ENCODE data around the gene FGF22.
"Not testable (repeated sequence)": the region's sequence is repeated elsewhere in the genome, so short reads cannot be mapped to it uniquely, and the experiment has no call there.

FGF22 gene

DNA sequence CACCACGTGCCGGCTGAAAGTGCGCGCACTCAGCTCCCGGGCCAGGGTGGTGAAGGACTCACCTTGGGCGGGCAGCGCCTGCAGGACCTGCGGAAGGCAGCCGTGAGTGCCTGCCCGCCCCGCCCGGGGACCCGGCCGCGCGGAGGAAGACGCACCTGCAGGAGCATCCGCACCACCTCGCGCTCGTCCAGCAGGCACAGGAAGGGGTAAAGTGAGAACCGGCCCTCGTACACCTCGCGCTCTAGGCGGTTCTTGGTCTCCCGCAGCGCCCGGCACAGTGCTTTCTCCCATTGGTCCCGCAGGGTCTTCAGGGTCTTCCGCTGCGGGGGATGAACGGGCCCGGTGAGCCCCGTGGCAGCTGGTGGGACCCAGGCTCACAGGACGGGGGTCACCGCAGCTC, 17.0 kb upstream of the FGF22 start:
- DNase-seq (ENCODE audit: low read depth), result no peak

DNA sequence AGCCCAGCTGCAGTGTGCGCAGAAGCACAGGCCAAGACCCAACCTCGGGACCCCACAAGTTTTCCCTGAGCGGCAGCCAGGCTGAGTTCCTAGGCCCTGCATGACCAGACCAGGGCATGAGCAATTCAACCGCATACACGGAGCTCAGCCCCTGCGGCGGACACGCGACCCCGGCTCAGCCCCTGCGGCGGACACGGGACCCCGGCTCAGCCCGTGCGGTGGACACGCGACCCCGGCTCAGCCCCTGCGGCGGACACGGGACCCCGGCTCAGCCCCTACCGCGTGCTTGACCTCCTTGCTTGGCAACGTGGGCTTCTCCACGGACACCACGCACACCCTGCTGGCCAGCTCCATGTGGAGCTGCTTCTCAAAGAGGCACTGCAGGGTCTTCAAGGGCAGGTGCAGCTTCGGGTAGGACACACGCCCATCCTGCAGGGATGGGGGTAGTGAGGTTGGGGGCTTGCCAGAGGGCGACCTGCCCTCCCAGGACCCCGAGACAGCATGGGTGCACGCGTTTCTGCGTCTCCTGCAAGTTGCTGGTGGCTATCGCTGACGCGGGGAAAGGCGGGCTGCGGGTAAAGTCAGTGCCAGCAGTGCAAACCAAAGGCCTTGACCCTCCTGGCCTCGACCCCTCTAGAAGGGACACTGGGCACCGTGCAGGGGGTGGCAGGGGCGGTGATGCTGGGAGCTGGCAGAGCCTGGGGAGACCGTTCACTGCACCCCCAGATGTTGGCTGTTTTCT, 16.3 kb upstream of the FGF22 start:
- no peak for DNase-seq (ENCODE audit: low read depth)

DNA sequence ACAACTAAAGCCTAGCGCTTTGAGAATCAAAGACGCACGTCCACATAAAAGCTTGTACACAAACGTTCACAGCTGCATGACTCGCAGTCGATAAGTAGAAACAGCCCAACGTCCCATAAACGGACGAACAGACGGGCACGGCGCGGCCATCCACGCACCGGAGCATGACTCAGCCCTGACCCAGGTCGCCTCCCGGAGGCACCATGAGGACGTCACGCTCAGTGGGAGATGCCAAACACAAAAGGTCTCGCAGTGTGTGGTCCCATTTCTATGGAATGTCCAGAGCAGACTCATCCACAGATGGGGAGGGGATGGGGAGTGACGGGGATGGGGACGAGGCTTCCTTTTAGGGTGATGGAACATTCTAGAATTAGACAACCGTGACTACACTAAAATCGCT, 15.7 kb upstream of the FGF22 start:
- DNase-seq (ENCODE audit: low read depth), result no peak

DNA sequence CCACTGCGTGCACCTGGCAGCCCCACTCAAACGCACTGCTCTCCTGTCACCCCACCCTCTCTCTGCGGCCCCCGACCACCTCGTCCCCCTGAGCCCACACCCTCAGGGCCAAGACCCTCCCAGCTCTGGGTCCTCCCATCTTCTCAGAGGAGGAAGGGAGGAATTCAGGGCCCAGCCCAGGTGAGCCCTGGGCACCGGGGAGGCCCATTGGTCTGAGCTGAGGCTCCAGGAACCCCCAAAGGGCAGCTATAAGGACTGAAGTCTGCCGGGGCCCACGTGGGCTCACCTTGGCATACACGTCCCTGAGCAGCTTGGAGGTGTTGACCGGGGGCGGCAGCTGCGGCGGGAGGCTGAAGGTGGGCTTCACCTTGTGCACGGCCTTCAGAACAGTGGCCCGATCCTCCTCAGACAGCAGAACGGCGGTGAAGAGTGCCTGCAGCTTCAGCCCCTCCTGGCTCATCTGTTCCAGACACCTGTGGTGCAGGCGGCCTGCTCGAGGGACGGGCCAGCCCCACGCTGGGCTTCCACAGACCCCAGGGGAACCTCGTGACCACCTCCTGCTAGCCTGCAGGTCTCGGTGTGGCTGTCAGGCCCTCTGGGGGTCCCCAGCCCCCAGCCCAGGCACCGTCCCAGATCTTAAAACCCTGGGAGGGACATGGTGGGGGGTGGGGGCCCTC, 15.1 kb upstream of the FGF22 start:
- DNase-seq (ENCODE audit: low read depth), result no peak

DNA sequence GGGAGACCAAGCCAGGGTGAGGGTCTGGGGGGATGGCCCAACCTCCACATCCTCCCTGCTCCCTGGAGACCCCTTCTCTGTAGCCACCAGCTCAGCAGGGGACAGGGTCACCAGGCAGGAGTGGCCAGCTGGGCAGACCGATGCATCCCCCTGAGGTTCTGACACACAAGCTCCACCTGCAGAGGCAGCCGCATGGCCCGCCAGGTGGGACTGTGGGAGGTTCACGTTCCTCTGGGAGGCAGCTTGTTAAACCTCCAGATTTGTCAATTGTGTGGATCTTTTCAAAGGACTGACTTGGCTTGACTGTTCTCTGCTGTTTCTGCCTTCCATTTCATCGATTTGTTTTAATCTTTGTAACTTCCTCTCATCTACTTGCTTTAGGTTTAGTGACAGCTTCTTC, 14.4 kb upstream of the FGF22 start:
- DNase-seq (ENCODE audit: low read depth), result no peak

DNA sequence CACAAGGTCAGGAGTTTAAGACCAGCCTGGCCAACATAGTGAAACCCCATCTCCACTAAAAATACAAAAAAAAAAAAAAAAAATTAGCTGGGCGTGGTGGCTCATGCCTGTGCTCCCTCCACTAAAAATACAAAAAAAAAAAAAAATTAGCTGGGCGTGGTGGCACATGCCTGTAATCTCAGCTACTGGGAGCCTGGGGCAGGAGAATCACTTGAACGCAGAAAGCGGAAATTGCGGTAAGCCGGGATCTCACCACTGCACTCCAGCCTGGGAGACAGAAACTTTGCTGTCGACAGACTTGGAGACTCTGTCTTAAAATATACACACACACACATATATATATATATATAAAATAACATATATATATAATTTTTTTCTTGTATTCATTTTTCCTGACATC, 13.1 kb upstream of the FGF22 start:
- DNase-seq (ENCODE audit: low read depth), result not testable (repeated sequence)

DNA sequence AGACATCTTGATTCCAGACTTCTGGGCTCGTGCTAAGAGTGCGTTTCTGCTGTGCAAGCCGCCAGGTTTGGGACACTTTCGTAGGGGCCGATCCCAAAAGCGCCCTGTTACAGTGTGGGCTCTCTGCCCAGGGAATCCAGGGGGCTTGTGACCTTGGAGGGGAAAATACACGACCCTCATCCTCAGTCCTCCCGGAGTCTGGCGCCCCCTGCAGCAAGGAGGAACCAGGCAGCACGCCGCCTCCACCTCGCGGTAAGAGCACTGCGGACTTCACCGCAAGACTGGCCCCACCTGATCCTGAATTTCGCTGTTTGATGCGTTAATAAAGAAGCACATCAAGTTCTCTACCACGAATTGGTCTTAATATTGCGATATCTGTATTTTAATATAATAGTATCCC, 11.5 kb upstream of the FGF22 start:
- DNase-seq (ENCODE audit: low read depth), result no peak

DNA sequence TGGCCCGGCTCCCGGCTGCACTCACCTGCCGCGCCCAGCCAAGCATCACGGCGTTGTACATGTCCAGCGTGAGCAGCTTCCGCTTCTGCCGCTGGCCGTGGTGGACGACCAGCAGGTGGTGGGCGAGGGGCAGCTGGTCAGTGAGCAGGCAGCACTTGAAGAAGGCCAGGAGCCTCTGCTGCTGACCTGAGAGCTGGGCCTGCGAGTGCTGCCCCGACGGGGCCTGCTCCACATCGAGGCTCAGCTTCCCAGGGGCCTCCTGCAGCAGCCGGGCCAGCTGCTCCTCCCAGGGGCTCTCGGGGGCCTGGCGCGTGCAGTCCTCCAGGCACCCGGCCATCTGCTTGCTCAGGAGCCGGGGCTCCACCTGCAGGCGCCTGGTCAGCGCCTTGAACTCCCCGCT, 10.2 kb upstream of the FGF22 start:
- DNase-seq (ENCODE audit: low read depth), result not testable (repeated sequence)

DNA sequence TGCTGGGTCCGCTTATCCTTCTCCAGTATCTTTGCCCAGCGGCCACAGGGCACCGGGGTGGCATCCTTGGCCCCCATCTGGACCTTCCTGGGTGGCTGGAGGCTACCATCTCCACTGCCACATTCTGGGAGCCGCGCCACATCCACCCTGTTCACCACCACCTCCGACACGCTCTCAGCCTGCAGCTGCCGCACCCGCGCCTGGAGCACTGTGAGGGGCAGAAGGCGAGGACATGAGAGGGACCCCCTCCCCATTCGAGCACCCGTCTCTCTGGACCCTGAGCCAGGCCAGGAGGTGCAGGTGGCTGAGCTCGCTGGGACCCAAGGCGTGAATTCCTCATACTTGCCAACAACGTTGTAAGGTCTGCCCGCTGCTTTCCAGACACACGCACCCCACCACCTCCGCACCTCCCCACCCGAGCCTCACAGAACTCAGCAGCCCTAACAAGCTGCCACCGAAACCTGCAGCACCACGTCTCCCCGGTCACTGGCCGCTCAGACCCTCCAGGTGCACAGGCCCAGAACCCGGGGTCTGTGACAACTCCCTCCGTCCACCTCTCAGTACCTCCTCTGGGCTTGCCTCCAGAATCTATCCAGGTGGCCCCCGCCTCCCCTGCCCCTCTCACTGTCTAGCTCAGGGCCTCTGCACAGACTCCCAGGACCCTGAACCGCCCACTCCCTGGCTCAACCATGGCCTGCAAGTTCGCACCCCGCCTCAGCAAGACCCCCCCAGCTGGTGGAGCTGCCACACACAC, 9.5 kb upstream of the FGF22 start:
- no peak for DNase-seq (ENCODE audit: low read depth)

DNA sequence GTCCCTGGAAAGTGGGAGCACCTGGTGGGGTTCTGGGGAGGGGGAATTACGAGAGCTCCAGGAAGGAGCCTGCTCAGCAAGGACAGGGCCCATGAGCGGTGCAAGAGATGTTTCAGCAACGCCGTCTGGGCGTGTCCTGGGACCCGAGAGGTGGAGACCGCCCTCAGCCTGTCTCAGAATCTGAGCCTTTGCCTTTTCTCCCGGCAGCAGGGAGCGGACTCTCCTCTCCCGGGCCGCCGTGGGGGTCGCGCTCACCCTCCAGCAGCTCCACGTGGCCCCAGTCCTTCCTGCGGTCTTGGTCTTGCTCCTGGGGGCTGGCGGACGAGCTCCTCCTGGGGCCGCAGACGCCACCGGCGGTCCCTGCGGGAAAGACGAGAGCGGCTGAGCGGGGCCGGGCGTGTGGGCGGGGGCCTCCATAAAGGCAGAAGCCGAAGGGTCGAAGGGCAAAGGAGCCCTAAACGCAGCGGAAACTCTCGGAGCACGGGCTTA, 7.1 kb upstream of the FGF22 start:
- no peak for DNase-seq (ENCODE audit: low read depth)

DNA sequence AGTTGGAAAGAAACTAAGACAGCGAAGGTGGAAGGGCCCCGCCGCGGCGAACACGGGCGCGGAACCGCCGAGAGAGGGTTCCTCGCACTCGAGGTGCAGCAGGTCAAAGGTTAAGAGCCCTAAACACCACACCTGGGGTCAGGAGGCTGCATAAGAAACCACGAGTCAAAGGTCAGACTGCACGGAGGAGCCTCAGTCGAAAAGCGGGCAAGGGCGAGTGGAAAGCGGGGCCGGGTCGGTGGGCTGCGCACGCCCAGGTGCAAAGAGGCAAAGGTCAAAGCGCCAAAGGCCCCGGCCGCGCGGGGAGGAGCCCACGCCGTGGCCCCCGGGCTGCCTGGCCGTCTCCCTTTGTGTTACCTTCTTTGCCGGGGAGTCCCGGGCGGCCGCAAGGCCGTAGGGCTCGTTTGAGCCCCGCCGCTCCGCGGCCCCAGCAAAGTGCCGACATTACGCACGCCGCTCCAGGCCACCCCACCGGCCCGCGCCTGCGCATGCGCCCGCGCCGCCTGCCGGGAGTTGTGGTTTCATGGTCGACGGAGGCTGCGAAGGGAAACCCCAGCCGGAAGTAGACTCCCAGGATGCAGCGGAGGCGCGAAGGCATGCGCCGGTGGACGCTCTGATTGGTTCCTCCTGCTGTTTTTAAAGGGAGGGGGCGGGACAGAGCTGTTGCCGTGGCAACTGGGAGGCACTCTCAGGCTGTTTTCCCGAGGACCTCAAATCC, 6.5 kb upstream of the FGF22 start, which contains the start of gene POLRMT:
Gene POLRMT, minus strand, starts transcription at position 470 of the 718 bp plus-strand sequence. Its CDS starts 25 bp downstream, at position 445.
- DNase-seq (ENCODE audit: low read depth), result peak; percentile 87

DNA sequence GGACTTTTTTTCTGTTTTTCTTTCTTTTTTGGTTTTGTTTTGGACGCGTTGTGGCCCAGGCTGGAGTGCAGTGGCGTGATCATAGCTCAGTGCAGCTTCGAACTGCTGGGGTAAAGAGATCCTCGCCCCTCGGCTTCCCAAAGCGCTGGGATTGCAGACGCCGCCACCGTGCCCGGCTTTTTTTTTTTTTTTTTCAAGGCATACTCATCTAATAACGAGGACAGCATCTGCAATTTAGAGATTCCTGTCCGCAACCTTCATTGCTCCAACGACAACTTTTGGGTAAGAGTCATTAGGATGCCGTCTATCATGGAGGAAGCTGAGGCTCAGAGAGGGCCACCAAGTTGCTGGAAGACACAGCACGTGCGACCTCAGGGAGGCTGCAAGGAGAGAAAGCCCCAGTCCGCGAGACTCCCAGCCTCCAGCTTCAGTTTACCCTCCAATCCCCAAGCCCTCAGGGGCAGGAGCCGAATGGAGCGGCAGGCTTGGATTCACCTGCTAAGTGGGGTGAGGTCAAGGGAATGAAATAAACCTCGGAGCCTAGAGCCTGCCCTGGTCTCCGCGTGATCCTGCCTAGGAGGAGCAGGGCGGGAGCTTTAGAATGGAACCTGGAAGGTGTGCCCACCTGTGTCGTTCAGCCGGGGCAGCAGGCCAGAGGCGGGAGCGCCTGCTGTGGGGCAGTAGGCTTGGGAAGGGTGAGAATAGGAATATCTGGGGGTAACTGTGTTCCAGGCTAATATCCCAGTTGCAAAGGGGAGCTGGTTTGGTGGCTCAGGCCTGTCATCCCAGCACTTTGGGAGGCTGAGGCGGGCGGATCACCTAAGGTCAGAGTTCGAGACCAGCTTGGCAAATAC, 5.7 kb upstream of the FGF22 start:
- DNase-seq (ENCODE audit: low read depth), result no peak

DNA sequence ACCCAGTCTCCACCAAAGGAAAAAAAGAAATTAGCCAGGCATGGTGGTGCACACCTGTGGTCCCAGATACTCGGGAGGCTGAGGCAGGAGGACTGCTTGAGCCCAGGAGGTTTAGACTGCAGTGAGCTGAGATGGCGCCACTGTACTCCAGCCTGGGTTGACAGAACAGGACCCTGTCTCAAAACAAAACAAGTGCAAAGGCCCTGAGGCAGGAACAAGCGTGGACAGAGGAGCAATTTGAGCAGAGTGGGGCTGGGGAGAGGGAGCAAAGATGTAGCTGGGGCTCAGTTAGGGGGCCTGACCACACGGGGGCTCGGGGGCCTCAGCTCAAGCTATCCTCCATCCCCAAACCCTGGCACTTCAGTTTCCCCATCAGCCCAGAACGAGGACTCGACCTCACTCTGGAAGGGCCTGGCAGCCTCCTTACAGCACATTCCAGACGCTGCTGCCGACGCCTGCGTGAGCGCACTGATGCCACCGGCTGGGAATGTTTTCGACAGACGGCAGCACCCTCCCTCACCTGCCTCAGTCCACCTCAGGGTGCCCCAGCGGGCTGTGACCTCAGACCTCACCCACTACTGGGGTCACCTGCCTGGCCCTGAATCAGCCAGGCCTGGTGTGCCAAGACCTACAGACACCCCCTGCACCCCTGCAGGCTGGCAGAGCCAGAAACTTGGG, 4.6 kb upstream of the FGF22 start:
- no peak for DNase-seq (ENCODE audit: low read depth)

DNA sequence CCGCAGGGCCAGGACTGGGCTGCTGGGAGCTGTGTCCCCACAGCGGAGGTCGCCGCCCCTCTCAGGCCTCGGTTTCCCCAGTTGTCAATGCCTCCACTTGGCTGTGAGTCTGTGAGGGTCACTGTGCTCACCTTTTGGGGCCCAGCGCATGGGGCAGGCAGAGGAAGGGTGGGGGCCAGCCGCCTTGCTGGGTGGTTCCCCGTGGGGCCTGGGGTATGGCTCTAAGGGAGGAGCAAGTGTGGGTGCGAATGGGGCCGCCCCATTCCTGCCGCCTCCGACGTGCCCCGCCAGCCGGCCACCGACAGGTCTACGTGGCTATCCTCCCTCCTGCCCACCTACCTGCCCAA, 800 bp upstream of the FGF22 start:
- no peak for DNase-seq (ENCODE audit: low read depth)

DNA sequence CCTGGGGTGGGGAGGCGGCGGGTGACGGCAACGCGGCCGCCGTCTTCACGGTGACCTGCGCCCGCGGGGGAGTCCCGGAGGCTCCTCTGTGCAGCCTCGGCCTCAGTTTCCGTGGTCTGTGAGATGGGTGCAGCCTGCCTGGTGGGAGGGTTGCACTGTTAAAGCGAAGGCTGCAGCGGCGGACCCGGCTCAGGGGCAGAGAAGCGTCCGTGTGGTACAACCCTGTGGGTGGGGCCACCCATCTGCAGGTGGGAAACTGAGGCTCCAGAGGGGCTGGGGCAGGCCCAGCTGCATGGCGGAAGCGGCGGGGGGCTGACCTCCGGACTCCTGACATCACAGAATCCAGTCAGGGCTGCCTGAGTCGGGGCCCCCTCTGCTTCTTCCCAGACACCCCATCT, 481 bp downstream of the FGF22 start:
- no peak for DNase-seq (ENCODE audit: low read depth)

DNA sequence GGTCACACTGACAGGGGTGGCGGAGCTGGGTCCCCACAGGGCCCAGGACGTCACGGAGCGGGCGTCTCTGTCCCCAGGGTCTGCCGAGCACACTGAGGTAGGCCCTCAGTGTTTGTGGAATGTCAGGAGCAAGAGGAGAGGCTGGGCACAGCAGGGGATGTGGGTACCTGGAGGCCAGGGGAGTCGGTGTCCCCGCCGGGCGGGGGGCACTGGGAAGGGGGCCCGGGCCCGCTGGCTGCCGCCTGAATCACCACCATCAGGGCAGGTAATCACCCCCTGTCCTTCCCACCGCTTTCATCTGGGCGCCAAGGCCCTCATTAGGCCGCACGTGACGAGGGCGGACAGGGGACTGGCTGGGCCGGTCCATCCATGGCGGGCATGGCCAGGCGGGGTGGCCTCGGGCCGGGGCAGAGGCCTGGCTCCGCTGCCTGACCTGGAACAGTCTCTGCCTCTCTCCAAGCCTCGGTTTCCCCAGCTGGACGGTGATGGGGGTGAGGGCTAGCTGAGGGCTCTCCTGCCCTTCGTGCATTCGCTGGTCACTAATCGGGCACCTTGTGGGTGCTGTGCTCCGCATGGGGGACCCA, 1.0 kb downstream of the FGF22 start:
- DNase-seq (ENCODE audit: low read depth), result no peak

DNA sequence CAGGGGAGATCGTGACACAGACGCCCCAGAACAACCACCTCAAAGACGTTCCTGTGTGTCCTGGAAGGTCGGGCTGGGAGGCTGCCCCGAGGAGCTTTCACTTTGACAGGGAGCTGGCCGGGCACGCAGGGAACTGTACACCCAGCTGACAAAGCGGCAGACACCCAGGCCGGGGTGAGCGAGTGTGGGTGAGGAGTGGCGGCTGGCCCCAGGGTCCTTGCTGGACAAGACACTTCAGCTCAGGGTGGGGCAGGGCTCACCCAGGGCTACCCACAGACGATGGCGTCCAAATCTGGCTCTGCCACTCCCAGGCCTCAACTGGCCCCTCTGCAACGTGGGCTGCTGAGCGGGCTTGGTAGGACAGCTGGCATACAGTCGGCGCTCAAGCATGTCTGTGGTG, 2.0 kb downstream of the FGF22 start:
- DNase-seq (ENCODE audit: low read depth), result no peak

DNA sequence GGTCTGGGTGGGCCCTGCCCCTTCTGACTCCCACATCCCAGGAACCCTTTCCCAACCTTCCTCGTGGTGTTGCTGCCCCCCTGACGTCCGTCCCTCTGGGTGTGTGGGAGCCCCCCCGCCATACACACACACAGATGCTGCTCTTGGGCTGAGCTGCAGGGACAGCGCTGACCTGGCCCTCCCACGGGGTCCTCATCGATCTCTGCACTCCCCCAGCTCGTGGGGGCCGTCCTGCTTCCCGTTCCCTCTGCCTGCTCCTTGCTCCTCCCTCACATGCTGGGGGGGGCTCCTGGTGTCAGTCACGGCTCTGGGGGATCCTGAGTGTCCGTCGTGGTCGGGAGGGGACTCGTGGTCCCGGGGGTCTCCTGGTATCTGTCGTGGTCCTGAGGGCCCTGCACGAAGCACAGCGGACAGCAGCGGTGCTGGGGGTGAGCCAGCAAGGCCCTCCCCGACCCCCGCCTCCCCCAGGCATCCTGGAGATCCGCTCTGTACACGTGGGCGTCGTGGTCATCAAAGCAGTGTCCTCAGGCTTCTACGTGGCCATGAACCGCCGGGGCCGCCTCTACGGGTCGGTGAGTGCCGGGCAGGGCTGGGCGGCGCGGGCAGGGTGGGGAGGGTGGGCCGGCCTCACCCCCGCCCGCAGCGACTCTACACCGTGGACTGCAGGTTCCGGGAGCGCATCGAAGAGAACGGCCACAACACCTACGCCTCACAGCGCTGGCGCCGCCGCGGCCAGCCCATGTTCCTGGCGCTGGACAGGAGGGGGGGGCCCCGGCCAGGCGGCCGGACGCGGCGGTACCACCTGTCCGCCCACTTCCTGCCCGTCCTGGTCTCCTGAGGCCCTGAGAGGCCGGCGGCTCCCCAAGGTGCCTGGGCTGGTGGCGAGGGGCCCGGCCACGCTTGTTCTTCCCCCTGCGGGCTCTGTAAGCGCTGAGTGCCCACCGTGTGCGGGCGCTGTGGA, 3.4 kb downstream of the FGF22 start:
- no peak for DNase-seq (ENCODE audit: low read depth)

DNA sequence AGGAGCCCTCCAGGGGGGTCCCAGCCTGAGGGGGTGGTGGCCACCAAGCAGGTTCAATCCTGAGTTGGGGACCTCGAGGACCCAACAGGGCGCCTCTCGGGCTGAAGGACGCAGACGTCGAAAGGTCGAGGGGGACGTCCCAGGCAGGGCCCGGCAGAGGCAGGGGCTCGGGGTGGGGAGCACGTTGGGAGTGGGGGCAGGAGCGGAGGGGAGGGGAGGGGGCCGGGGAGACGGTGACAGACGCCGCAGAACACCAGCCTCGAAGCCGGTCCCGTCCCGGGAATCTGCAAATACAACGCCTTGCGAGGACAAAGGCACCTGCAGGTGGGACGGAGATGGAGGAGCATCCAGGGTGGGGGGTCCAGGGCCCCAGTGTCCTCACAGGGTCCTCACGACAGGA, 4.1 kb downstream of the FGF22 start:
- no peak for DNase-seq (ENCODE audit: low read depth)

All from stimulated activated CD8-positive, alpha-beta memory T cell treated with anti-CD3 and anti-CD28 coated beads, Interleukin-15, amount 100 ng/mL, for 1 hour (primary cell).